ENCODE results near the gene RAB3D. TPM values are rescaled to one million over a fixed set of nuclear protein-coding genes. Genes with fewer than 3 reads are reported as not detected.

RAB3D gene
- total RNA-seq, 1 experiment from 2014 or later = 28.9 TPM

GRCh38 chr19:11324079-11324661 lies 15.3 kb downstream of the RAB3D start:
- no TSS peak for BruUV-seq (replicated peaks)
- H3K79me2 ChIP-seq (ENCODE audit: insufficient read depth, low read length) = no peaks in the 10 kb centered on the region
- intact Hi-C loops (cut with micrococcal nuclease) = no loop called here
- no peak for DNase-seq (ENCODE audit: low read depth, low spot score)
- CTCF ChIA-PET = no interaction called here
- H3K9me3 ChIP-seq (ENCODE audit: control insufficient read depth in 1 of 2, insufficient read depth in 1 of 2, low read depth in 1 of 2, low read length in 2 of 2) = no peaks in the 10 kb centered on the region
- no peaks in the 10 kb centered on the region for H3K27me3 ChIP-seq (ENCODE audit: insufficient read depth, low read length)
- no peak overlapping the region for H3K9ac ChIP-seq (ENCODE audit: low read length)
- H3K36me3 ChIP-seq (ENCODE audit: control insufficient read depth in 1 of 2, insufficient read depth in 2 of 2, low read length in 2 of 2) = 0 out of 4 replicates have a peak, but pooled peaks cover 0 to 3% of the 10 kb centered on the region in 2 experiments
- no peaks in the 10 kb centered on the region for H4K20me1 ChIP-seq (ENCODE audit: insufficient read depth)
- H3K9me2 ChIP-seq (ENCODE audit: insufficient read depth) = no peaks in the 10 kb centered on the region
- TF ChIP-seq CTCF (IDR thresholded peaks at IDR 0.05 in 2 of 3, conservative IDR thresholded peaks at IDR 0.05 in 1 of 3; ENCODE audit: borderline replicate concordance in 1 of 3, insufficient read depth in 1 of 3, low read depth in 2 of 3, low read length in 2 of 3) = no peak
- no peak for TF ChIP-seq ELF1 (IDR thresholded peaks at IDR 0.05; ENCODE audit: borderline replicate concordance, low read depth)
- TF ChIP-seq EZH2 (IDR thresholded peaks at IDR 0.05) = no peak
- TF ChIP-seq, protein P1, sequence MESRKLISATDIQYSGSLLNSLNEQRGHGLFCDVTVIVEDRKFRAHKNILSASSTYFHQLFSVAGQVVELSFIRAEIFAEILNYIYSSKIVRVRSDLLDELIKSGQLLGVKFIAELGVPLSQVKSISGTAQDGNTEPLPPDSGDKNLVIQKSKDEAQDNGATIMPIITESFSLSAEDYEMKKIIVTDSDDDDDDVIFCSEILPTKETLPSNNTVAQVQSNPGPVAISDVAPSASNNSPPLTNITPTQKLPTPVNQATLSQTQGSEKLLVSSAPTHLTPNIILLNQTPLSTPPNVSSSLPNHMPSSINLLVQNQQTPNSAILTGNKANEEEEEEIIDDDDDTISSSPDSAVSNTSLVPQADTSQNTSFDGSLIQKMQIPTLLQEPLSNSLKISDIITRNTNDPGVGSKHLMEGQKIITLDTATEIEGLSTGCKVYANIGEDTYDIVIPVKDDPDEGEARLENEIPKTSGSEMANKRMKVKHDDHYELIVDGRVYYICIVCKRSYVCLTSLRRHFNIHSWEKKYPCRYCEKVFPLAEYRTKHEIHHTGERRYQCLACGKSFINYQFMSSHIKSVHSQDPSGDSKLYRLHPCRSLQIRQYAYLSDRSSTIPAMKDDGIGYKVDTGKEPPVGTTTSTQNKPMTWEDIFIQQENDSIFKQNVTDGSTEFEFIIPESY (IDR thresholded peaks at IDR 0.05; ENCODE audit: extremely low read depth, insufficient replicate concordance, low read length) = no peak
- no peak for TF ChIP-seq MAX (IDR thresholded peaks at IDR 0.05)
- TF ChIP-seq EGR1 (IDR thresholded peaks at IDR 0.05; ENCODE audit: low read depth) = no peak
- TF ChIP-seq YY1 (IDR thresholded peaks at IDR 0.05; ENCODE audit: extremely low read depth, insufficient replicate concordance, low read depth, low read length) = no peak
- TF ChIP-seq POLR2AphosphoS5 (IDR thresholded peaks at IDR 0.05; ENCODE audit: low read depth, low read length) = no peak
- no peak for TF ChIP-seq SIN3A (IDR thresholded peaks at IDR 0.05; ENCODE audit: low read depth)
- no peak for ATAC-seq
- no peak overlapping the region for H2AFZ ChIP-seq (ENCODE audit: low read depth, low read length, poor library complexity, severe bottlenecking)
- RAD21 ChIA-PET (ENCODE audit: low non-redundant PET in 1 of 2, low total read pairs in 2 of 2, uncharacterized antibody in 2 of 2, unreplicated experiment in 2 of 2) = no interaction called here
- H3K27ac ChIP-seq (ENCODE audit: low read depth, low read length) = no peak overlapping the region
- H3K4me3 ChIP-seq (replicated peaks in 1 of 2; ENCODE audit: low read depth in 1 of 2, low read length in 2 of 2) = no peak overlapping the region
- POLR2A ChIA-PET = no interaction called here
- H3K4me1 ChIP-seq (ENCODE audit: control insufficient read depth in 1 of 2, insufficient read depth in 2 of 2, low read length in 2 of 2) = no peaks in the 10 kb centered on the region
- H3K4me2 ChIP-seq (ENCODE audit: low read length) = no peak overlapping the region

Data from HCT116 (cell line).